Cardiac septum (tissue), 1 donor: ENCODE measurements around the gene HAGH. TPM values are rescaled to one million over a fixed set of nuclear protein-coding genes. Genes with fewer than 3 reads are reported as not detected.

Experiments used
- DNase-seq: peaks from one replicate; pipeline ENCODE4 v3.0.0-alpha.2; 2020; ENCODE audit warnings: low spot score
- intact Hi-C: fragments of 100-400 bp; cut with DNase I; formaldehyde crosslinking; loops from one replicate; pipeline ENCODE4 v1.14.0; 2022
- total RNA-seq: library from RNA; stranded (reverse); fragmentation: NEBNext Ultra II Directional; extraction: Animal tissue kit (Norgen Biotek cat#: 25700); gene quantifications from one replicate; pipeline ENCODE4 v1.2.1, GENCODE V29; 2021
- donor health status: DM: no; HTN: no; CAD: no.

The HAGH gene
- total RNA-seq, 1 donor from 2014 or later: 166 TPM

- no peak for DNase-seq
- intact Hi-C loops: loop anchor here (5.0 kb wide), 1 partner anchor 62 kb away; the partner anchor contains the start of gene MAPK8IP3
Observed at GRCh38 chr16:1769402-1770300, 57.0 kb downstream of the HAGH start.

- DNase-seq: no peak
- intact Hi-C loops: no loop called here
Observed at GRCh38 chr16:1768767-1769401, 57.7 kb downstream of the HAGH start.

DNA sequence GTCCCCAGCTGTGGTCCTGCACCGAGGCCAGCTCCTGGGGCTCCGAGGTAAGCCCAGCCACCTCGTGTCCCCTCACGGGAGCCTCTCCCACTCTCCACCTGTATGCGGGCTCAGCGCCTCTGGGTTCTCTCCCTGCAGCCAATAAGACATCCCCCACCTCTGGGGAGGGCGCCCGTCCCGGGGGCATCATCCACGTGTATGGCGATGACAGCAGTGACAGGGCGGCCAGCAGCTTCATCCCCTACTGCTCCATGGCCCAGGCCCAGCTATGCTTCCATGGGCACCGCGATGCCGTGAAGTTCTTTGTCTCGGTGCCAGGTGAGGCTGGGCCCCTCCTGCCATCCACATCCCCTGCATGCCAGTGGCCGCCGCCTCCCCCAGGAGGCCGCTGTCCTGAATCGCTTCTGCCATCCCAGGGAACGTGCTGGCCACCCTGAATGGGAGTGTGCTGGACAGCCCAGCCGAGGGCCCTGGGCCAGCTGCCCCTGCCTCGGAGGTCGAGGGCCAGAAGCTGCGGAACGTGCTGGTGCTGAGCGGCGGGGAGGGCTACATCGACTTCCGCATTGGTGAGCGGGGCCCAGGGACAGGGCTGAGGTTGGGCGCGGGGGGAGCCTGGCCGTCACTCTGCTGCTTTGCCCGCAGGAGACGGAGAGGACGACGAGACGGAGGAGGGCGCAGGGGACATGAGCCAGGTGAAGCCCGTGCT lies 58.4 kb downstream of the HAGH start:
- no peak for DNase-seq
- intact Hi-C loops: no loop called here

DNA sequence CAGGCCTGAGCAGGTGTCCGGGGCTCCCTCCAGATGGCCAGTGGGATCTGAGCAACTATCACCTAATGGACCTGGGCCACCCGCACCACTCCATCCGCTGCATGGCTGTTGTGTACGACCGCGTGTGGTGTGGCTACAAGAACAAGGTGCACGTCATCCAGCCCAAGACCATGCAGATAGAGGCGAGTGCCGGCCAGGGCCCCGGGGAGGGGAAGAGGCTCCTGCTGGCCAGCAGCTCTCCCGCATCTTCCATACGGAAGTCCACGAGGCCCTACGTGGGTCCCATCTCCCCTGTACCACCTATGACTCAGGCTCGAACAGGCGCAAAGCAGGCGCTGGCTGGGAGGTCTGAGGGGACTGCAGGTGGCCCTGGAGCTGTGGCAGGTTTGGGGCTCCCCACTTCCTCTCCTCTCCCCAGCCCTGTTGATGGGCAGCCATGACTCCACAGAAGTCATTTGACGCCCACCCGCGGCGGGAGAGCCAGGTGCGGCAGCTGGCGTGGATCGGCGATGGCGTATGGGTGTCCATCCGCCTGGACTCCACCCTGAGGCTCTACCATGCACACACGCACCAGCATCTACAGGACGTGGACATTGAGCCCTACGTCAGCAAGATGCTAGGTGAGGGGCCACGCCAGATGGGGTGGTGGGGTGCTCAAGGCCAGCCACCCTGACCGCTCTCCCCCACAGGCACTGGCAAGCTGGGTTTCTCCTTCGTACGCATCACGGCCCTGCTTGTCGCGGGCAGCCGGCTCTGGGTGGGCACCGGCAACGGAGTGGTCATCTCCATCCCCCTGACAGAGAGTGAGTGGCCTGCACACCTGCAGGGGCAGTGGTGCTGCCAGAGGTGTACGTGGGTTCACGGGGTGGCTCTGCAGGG lies 59.3 kb downstream of the HAGH start:
- intact Hi-C loops: no loop called here
- DNase-seq: no peak

DNA sequence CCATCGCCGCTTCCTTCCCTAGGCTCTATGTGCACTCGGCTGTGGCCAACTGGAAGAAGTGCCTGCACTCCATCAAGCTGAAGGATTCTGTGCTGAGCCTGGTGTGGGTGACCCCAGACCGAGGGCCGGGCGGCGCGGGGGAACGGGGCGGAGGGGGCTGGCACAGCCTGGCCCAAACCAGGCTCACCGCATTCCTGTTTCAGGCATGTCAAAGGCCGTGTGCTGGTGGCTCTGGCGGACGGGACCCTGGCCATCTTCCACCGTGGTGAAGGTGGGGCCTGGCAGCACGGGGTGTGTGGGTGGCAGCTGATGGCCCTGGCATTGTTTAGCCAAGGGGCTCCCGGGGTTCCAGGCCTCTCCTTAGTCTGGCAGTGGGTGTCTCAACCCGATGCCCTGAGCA lies 59.9 kb downstream of the HAGH start:
- no peak for DNase-seq
- intact Hi-C loops: no loop called here

DNA sequence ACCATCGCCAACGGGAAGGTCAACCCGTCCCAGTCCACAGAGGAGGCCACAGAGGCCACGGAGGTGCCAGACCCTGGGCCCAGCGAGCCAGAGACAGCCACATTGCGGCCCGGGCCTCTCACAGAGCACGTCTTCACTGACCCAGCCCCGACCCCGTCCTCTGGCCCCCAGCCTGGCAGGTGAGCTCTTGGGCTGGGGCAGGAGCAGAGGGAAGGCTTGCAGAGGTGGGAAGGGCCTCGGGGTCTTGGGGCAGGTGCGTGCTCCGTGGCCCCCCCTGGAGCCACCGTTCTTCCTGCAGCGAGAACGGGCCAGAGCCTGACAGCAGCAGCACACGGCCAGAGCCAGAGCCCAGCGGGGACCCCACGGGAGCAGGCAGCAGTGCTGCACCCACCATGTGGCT lies 60.4 kb downstream of the HAGH start:
- intact Hi-C loops: no loop called here
- DNase-seq: no peak

DNA sequence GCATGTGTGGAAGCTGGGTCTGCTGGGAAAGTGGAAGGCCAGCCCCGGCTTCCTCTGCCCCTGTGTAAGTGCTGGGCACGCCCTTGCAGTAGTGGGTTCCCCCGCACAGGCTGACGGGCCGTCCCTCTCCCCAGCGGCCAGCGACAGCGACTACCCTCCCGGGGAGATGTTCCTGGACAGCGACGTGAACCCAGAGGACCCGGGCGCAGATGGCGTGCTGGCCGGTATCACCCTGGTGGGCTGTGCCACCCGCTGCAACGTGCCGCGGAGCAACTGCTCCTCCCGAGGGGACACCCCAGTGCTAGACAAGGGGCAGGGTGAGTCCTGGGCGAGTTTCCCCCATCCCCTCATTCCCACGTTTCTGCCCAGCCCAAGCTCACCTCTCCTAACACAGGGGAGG lies 60.8 kb downstream of the HAGH start:
- intact Hi-C loops: no loop called here
- no peak for DNase-seq

DNA sequence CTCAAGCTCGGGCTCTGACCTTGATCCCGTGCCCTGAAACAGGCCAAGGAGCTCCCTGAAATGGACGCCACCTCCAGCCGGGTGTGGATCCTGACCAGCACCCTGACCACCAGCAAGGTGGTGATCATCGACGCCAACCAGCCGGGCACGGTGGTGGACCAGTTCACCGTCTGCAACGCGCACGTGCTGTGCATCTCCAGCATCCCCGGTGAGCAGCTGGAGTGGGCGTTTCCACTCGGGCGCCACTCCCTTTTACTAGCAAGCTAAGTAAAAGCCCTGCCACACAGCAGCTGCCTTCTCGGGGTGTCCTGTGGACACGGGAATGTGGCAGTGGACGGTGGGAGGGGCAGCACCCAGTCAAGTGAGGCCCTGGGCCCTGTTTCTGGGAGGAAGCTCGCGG lies 61.7 kb downstream of the HAGH start:
- intact Hi-C loops: no loop called here
- no peak for DNase-seq

DNA sequence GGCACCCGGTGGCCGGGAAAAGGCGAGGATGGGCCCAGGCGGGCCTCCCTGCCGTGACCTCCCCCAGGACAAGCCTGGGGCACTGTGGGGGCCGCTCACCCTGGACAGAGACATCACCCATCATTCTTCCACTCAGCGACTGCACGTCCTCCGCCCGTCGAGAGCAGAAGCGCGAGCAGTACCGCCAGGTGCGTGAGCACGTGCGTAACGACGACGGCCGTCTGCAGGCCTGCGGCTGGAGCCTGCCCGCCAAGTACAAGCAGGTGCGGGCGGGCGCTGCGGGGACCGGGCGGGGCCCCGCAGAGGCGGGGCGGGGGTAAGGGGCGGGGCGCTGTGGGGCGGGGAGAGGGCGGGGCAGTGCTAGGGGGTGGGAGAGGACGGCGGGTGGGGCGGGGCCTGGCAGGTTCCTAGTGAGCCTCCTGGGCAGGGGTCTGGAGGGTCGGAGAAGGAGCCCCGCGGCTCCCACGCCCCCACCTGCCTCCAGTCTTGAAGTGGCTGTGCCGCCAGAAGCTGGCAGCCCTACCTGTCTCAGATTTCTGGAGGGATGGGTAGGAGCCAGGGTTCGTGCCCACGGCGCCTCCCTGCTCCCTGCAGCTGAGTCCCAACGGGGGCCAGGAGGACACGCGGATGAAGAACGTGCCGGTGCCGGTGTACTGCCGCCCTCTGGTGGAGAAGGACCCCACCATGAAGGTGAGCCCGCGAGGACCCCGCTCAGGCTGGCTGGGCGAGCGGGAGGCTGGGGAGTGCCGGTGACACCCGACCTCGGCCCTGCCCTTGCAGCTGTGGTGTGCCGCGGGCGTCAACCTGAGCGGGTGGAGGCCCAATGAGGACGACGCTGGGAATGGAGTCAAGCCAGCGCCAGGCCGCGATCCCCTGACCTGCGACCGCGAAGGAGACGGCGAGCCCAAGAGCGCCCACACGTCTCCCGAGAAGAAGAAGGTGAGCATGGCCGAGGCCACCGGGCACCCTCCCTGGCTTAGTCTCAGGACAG lies 62.8 kb downstream of the HAGH start:
- DNase-seq: no peak
- intact Hi-C loops: no loop called here

DNA sequence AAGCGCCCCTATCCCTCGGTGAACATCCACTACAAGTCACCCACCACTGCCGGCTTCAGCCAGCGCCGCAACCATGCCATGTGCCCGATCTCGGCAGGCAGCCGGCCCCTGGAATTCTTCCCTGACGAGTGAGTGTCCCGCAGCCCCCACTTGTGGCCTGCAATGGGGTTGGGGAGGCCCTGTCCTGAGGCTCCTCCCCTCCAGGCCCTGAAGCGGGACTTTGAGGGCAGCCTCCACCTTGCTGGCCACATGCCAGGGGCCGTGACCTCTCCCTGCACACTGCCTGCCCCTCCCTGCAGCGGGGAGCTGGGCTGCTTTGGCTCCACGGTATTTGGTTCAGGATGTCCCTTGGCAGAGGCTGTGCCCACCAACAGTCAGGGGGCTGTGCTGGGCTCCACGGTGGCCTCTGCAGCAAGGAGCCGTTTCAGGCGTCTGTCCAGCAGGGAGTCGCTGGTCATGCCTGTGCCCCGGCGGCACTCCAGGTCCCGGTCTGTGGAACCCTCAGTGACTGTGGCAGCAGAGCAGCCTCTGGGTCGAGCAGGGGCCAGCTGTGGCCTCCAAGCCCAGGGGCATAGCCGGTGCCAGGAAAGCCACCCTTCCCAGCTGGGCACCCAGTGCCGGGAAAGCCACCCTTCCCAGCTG lies 63.6 kb downstream of the HAGH start:
- intact Hi-C loops: no loop called here
- DNase-seq: no peak

- DNase-seq: no peak
- intact Hi-C loops: no loop called here
Observed at GRCh38 chr16:1762196-1762878, 64.3 kb downstream of the HAGH start.

- DNase-seq: no peak
- intact Hi-C loops: no loop called here
Observed at GRCh38 chr16:1761751-1762150, 64.9 kb downstream of the HAGH start.

DNA sequence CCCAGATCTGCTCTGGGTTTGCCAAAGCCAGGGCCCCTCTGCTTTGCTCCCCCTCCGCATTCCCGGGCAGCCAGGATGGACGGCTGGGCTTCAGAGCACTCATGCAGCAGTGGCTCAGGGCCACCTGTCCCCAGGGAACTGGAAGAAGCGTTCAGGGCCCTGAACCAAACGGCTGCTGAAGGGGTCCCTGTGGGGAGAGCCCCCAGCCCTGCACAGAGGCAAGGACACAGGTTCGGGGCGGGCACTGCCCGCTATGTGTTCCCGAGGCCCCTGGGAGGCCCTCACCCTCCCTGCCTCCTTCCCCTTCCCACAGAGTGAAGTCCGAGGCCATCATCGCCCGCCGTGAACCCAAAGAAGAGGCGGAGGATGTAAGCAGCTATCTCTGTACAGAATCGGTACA lies 65.7 kb downstream of the HAGH start:
- intact Hi-C loops: no loop called here

GRCh38 chr16:1759511-1759910 lies 67.1 kb downstream of the HAGH start:
- no peak for DNase-seq
- intact Hi-C loops: no loop called here

More for the DNA sequence above, 65.7 kb downstream of the HAGH start:
- DNase-seq: no peak

- DNase-seq: no peak
- intact Hi-C loops: no loop called here
Observed at GRCh38 chr16:1758923-1759322, 67.7 kb downstream of the HAGH start.

DNA sequence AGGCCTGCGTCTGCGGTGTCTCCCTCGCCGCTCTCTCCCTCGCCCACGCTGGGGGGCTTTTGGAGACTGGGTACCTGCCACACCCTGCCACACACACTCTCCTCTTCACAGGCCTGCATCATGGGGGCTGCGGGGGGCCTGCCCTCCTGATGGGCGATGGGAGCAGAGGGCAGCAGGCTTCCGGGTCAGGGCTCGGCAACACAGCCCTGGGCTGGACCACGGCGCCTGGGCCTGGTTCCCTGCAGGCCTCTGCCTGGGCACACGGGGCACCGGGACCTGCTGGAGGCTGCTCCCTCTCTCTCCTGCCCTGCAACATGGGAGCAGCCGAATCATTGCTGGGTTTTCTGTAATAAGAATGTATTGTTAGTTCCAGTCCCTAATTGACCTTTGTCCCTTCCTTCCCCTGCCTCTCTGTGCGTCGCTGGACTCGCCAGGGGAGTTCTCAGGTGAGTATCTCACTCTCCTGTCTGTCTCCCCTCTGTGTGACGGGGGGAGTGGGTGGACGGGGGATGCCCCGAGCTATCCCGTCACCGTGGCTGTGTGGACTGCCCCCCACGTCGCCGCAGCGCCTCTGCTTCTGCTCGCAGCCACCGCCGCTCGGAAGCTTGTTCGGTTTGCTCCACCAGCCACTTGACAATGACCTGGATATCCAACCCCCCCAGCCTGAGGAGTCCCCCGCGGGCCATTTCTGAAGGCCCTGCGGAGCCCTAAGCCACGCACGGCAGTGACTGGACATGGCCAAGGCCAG lies 68.7 kb downstream of the HAGH start:
- DNase-seq: no peak
- intact Hi-C loops: no loop called here
